ENCODE measurements around the gene OR14A16.

OR14A16 gene

GRCh38 chr1:247843411-247843810 is 19.5 kb upstream of the OR14A16 start:
- H3K4me3 ChIP-seq (ENCODE audit: low read depth, low read length): no peak overlapping the region
- no peak for TF ChIP-seq CTCF (IDR thresholded peaks at IDR 0.05; ENCODE audit: low read depth, low read length, missing control alignments)
- in situ Hi-C loops (cut with HindIII; ENCODE audit: low sequenced_read_pairs): no loop called here
- no peak for DNase-seq (ENCODE audit: low read depth)

- in situ Hi-C loops (cut with HindIII; ENCODE audit: low sequenced_read_pairs): no loop called here
- no peak for TF ChIP-seq CTCF (IDR thresholded peaks at IDR 0.05; ENCODE audit: low read depth, low read length, missing control alignments)
- H3K4me3 ChIP-seq (ENCODE audit: low read depth, low read length): no peak within 1 kb of the TSS
- no peak for DNase-seq (ENCODE audit: low read depth)
Measured at GRCh38 chr1:247841796-247842195, 17.9 kb upstream of the OR14A16 start, which contains the start of gene OR11L1. Gene OR11L1, minus strand, starts transcription at chr1:247841896. Its CDS starts 0 bp downstream, at chr1:247841896.

GRCh38 chr1:247840818-247841217 is 16.9 kb upstream of the OR14A16 start:
- no peak for TF ChIP-seq CTCF (IDR thresholded peaks at IDR 0.05; ENCODE audit: low read depth, low read length, missing control alignments)
- no peak for DNase-seq (ENCODE audit: low read depth)
- no peak overlapping the region for H3K4me3 ChIP-seq (ENCODE audit: low read depth, low read length)
- in situ Hi-C loops (cut with HindIII; ENCODE audit: low sequenced_read_pairs): no loop called here

GRCh38 chr1:247833601-247834000 is 9.7 kb upstream of the OR14A16 start:
- TF ChIP-seq CTCF (IDR thresholded peaks at IDR 0.05; ENCODE audit: low read depth, low read length, missing control alignments): no peak
- no peak for DNase-seq (ENCODE audit: low read depth)
- no peak overlapping the region for H3K4me3 ChIP-seq (ENCODE audit: low read depth, low read length)
- in situ Hi-C loops (cut with HindIII; ENCODE audit: low sequenced_read_pairs): no loop called here

GRCh38 chr1:247829656-247830055 is 5.7 kb upstream of the OR14A16 start:
- in situ Hi-C loops (cut with HindIII; ENCODE audit: low sequenced_read_pairs): no loop called here
- TF ChIP-seq CTCF (IDR thresholded peaks at IDR 0.05; ENCODE audit: low read depth, low read length, missing control alignments): no peak
- H3K4me3 ChIP-seq (ENCODE audit: low read depth, low read length): no peak overlapping the region
- peak; percentile 2 for DNase-seq (ENCODE audit: low read depth)

GRCh38 chr1:247825362-247825761 is 1.4 kb upstream of the OR14A16 start:
- no peak for DNase-seq (ENCODE audit: low read depth)
- in situ Hi-C loops (cut with HindIII; ENCODE audit: low sequenced_read_pairs): no loop called here
- no peak for TF ChIP-seq CTCF (IDR thresholded peaks at IDR 0.05; ENCODE audit: low read depth, low read length, missing control alignments)
- H3K4me3 ChIP-seq (ENCODE audit: low read depth, low read length): no peak overlapping the region

- in situ Hi-C loops (cut with HindIII; ENCODE audit: low sequenced_read_pairs): no loop called here
- no peak overlapping the region for H3K4me3 ChIP-seq (ENCODE audit: low read depth, low read length)
- TF ChIP-seq CTCF (IDR thresholded peaks at IDR 0.05; ENCODE audit: low read depth, low read length, missing control alignments): no peak
- DNase-seq (ENCODE audit: low read depth): no peak
Measured at GRCh38 chr1:247822060-247822459, 1.9 kb downstream of the OR14A16 start.

Measured in astrocyte of the cerebellum (primary cell).